Measurements from ENCODE around the gene PLEKHF1. TPM values are rescaled to one million over a fixed set of nuclear protein-coding genes. Genes with fewer than 3 reads are reported as not detected.
A peak's percentile ranks its signal among the peaks of the same experiment; 100 is the strongest.
"Not testable (repeated sequence)": the region's sequence is repeated elsewhere in the genome, so short reads cannot be mapped to it uniquely, and the experiment has no call there.

Gene PLEKHF1
- total RNA-seq: 39.9 TPM
- long read RNA-seq, transcript PLEKHF1-204 (2 exons, 1,357 nt): minor isoform, 48 of 196 reads
- long read RNA-seq, transcript PLEKHF1-203 (2 exons, 543 nt): minor isoform, 6 of 196 reads
- long read RNA-seq, transcript PLEKHF1-201 (2 exons, 2,084 nt): major isoform, 121 of 196 reads
- long read RNA-seq, partial matches to known transcripts: 13 of 196 reads
- long read RNA-seq, other reads (novel, unspliced or antisense): 8 of 196 reads

- intact Hi-C loops (cut with DNase I): no loop called here
- peak; percentile 95 for DNase-seq
- peak; percentile 87 for ATAC-seq (ENCODE audit: poor library complexity)
These were observed at the start of gene PLEKHF1 for GRCh38 chr19:29665215-29665825. PLEKHF1 (plus strand) TSS chr19:29665461; CDS start chr19:29673840, 8,379 bp downstream.

GRCh38 chr19:29615891-29616425, 49.3 kb upstream of the PLEKHF1 start:
- DNase-seq: no peak
- no peak for ATAC-seq (ENCODE audit: poor library complexity)
- intact Hi-C loops (cut with DNase I): no loop called here

GRCh38 chr19:29616541-29616940, 48.7 kb upstream of the PLEKHF1 start:
- intact Hi-C loops (cut with DNase I): no loop called here
- ATAC-seq (ENCODE audit: poor library complexity) (no peak), DNase-seq (no peak)

- DNase-seq: no peak
- intact Hi-C loops (cut with DNase I): no loop called here
- ATAC-seq (ENCODE audit: poor library complexity): no peak
These were observed 47.6 kb upstream of the PLEKHF1 start for GRCh38 chr19:29617366-29618266.

GRCh38 chr19:29618434-29618833, 46.8 kb upstream of the PLEKHF1 start:
- no peak for ATAC-seq (ENCODE audit: poor library complexity)
- intact Hi-C loops (cut with DNase I): no loop called here
- DNase-seq: no peak

GRCh38 chr19:29618871-29619270, 46.4 kb upstream of the PLEKHF1 start:
- intact Hi-C loops (cut with DNase I): no loop called here
- ATAC-seq (ENCODE audit: poor library complexity) (no peak), DNase-seq (no peak)

- intact Hi-C loops (cut with DNase I): no loop called here
- no peak for ATAC-seq (ENCODE audit: poor library complexity)
- no peak for DNase-seq
These were observed 44.3 kb upstream of the PLEKHF1 start for GRCh38 chr19:29620931-29621351.

- ATAC-seq (ENCODE audit: poor library complexity): no peak
These were observed 42.8 kb upstream of the PLEKHF1 start for GRCh38 chr19:29622166-29623070.

GRCh38 chr19:29623726-29624488, 41.4 kb upstream of the PLEKHF1 start:
- ATAC-seq (ENCODE audit: poor library complexity) (no peak), DNase-seq (no peak)
- intact Hi-C loops (cut with DNase I): no loop called here

More at GRCh38 chr19:29622166-29623070, 42.8 kb upstream of the PLEKHF1 start:
- intact Hi-C loops (cut with DNase I): no loop called here
- no peak for DNase-seq

GRCh38 chr19:29624489-29625185, 40.6 kb upstream of the PLEKHF1 start:
- intact Hi-C loops (cut with DNase I): no loop called here
- no peak for ATAC-seq (ENCODE audit: poor library complexity)
- no peak for DNase-seq

- ATAC-seq (ENCODE audit: poor library complexity) (no peak), DNase-seq (no peak)
- intact Hi-C loops (cut with DNase I): no loop called here
These were observed 40.0 kb upstream of the PLEKHF1 start for GRCh38 chr19:29625186-29625651.

- ATAC-seq (ENCODE audit: poor library complexity): no peak
- no peak for DNase-seq
- intact Hi-C loops (cut with DNase I): no loop called here
These were observed 38.9 kb upstream of the PLEKHF1 start for GRCh38 chr19:29626386-29626785.

- DNase-seq; intact Hi-C loops (cut with DNase I); ATAC-seq (ENCODE audit: poor library complexity): not testable (repeated sequence)
These were observed 38.4 kb upstream of the PLEKHF1 start for GRCh38 chr19:29626832-29627231.

- ATAC-seq (ENCODE audit: poor library complexity) (no peak), DNase-seq (no peak)
- intact Hi-C loops (cut with DNase I): no loop called here
These were observed 36.4 kb upstream of the PLEKHF1 start for GRCh38 chr19:29628661-29629385.

- intact Hi-C loops (cut with DNase I): no loop called here
- ATAC-seq (ENCODE audit: poor library complexity): no peak
- DNase-seq: no peak
These were observed 35.3 kb upstream of the PLEKHF1 start for GRCh38 chr19:29629836-29630534.

- no peak for DNase-seq
- ATAC-seq (ENCODE audit: poor library complexity): no peak
- intact Hi-C loops (cut with DNase I): no loop called here
These were observed 34.6 kb upstream of the PLEKHF1 start for GRCh38 chr19:29630655-29631054.
